Mesendoderm (in vitro differentiated cells): ENCODE results near the gene CCR8.

ENCODE experiments used
- DNase-seq: peaks from one replicate; pipeline ENCODE4 v3.0.0; 2013
- H2AK5ac ChIP-seq: 2 replicates; pipeline ENCODE4 v1.6.1; 2013; ENCODE audit warnings: low read length, inconsistent platforms
- H2BK120ac ChIP-seq: 2 replicates; pipeline ENCODE4 v1.6.1; 2013; ENCODE audit warnings: low read depth, mild to moderate bottlenecking, low read length, moderate library complexity, mixed read lengths
- H2BK15ac ChIP-seq: replicated peaks from 2 replicates; pipeline ENCODE4 v1.6.1; 2013; ENCODE audit warnings: low read depth, mild to moderate bottlenecking, moderate library complexity
- H2BK5ac ChIP-seq: 2 replicates; pipeline ENCODE4 v1.6.1; 2013; ENCODE audit warnings: low read length, inconsistent platforms
- H3K18ac ChIP-seq: 2 replicates; pipeline ENCODE4 v1.6.1; 2013; ENCODE audit warnings: mild to moderate bottlenecking, low read length, mixed read lengths
- H3K23ac ChIP-seq: one replicate; pipeline ENCODE4 v1.6.1; 2013; ENCODE audit warnings: low read length
- H3K27ac ChIP-seq: 2 replicates; pipeline ENCODE4 v1.5.1; 2013; ENCODE audit warnings: low read depth, mild to moderate bottlenecking, inconsistent platforms, low read length, moderate library complexity
- H3K27me3 ChIP-seq: 2 replicates; pipeline ENCODE4 v1.6.1; 2013; ENCODE audit warnings: low read length, control low read depth, mild to moderate bottlenecking, inconsistent platforms; ENCODE audit not compliant: insufficient read depth, poor library complexity
- H3K36me3 ChIP-seq: 2 replicates; pipeline ENCODE4 v1.6.1; 2013; ENCODE audit warnings: low read length, inconsistent platforms; ENCODE audit not compliant: control insufficient read depth, insufficient read depth
- H3K4ac ChIP-seq: one replicate; pipeline ENCODE4 v1.6.1; 2013; ENCODE audit warnings: low read depth, mild to moderate bottlenecking, low read length, moderate library complexity
- H3K4me1 ChIP-seq: 2 replicates; pipeline ENCODE4 v1.6.1; 2013; ENCODE audit warnings: low read depth, low read length, inconsistent platforms; ENCODE audit not compliant: control insufficient read depth
- H3K4me2 ChIP-seq: 2 replicates; pipeline ENCODE4 v1.6.1; 2013; ENCODE audit warnings: low read length
- H3K4me3 ChIP-seq: 2 replicates; pipeline ENCODE4 v1.5.1; 2013; ENCODE audit warnings: mild to moderate bottlenecking, low read length
- H3K56ac ChIP-seq: one replicate; pipeline ENCODE4 v1.6.1; 2013; ENCODE audit warnings: low read length
- H3K79me1 ChIP-seq: 2 replicates; pipeline ENCODE4 v1.6.1; 2013; ENCODE audit warnings: low read length, inconsistent platforms
- H3K79me2 ChIP-seq: 2 replicates; pipeline ENCODE4 v1.6.1; 2013; ENCODE audit warnings: mild to moderate bottlenecking, low read length; ENCODE audit not compliant: control insufficient read depth, insufficient read depth
- H3K9ac ChIP-seq: 2 replicates; pipeline ENCODE4 v1.6.1; 2013; ENCODE audit warnings: low read length, inconsistent platforms
- H4K5ac ChIP-seq: one replicate; pipeline ENCODE4 v1.6.1; 2013; ENCODE audit warnings: low read length
- H4K8ac ChIP-seq: one replicate; pipeline ENCODE4 v1.6.1; 2013; ENCODE audit warnings: low read depth, mild to moderate bottlenecking, control low read depth, low read length, moderate library complexity
- WGBS: extraction: QIAGEN DNeasy Blood & Tissue Kit; methylation state at CpG from one replicate; pipeline ENCODE4 v1.1.7; 2013; ENCODE audit warnings: low lambda C conversion rate, missing lambda C conversion rate; ENCODE audit not compliant: insufficient coverage; ENCODE audit errors: extremely low coverage; 5-methylcytosine and 5-hydroxymethylcytosine counted together

The CCR8 gene

GRCh38 chr3:39379778-39380155 lies 50.3 kb downstream of the CCR8 start:
- H3K27ac ChIP-seq: no peak overlapping the region
- no peak overlapping the region for H3K56ac ChIP-seq
- H2BK120ac ChIP-seq: no peak overlapping the region
- no peaks in the 10 kb centered on the region for H3K4me1 ChIP-seq
- no peak overlapping the region for H3K23ac ChIP-seq
- H3K27me3 ChIP-seq: no peaks in the 10 kb centered on the region
- H3K79me2 ChIP-seq: peaks cover 7% of the 10 kb centered on the region
- H3K4me2 ChIP-seq: no peak overlapping the region
- H4K5ac ChIP-seq: no peak overlapping the region
- no peak for DNase-seq
- no peak overlapping the region for H4K8ac ChIP-seq
- no peak overlapping the region for H3K9ac ChIP-seq
- H3K4me3 ChIP-seq: no peak overlapping the region
- no peak overlapping the region for H2AK5ac ChIP-seq
- no peak overlapping the region for H3K4ac ChIP-seq
- no peak overlapping the region for H2BK15ac ChIP-seq
- H3K18ac ChIP-seq: no peak overlapping the region
- H3K36me3 ChIP-seq: no peaks in the 10 kb centered on the region
- no peaks in the 10 kb centered on the region for H3K79me1 ChIP-seq
- no CpG with 5 or more reads among the region's 5 CpGs for WGBS
- no peak overlapping the region for H2BK5ac ChIP-seq

- WGBS: no CpG with 5 or more reads among the region's 3 CpGs
- Histone ChIP-seq H3K4me1 (peaks cover 4% of the 10 kb centered on the region), H3K23ac (no peak overlapping the region), H3K27ac (no peak overlapping the region), H3K9ac (no peak overlapping the region), H4K8ac (no peak overlapping the region), H3K4ac (no peak overlapping the region), H2AK5ac (no peak overlapping the region), H3K56ac (no peak overlapping the region), H4K5ac (no peak overlapping the region), H3K79me1 (peaks cover 6% of the 10 kb centered on the region), H3K27me3 (no peaks in the 10 kb centered on the region), H2BK5ac (no peak overlapping the region), H2BK15ac (no peak overlapping the region), H2BK120ac (no peak overlapping the region), H3K36me3 (no peaks in the 10 kb centered on the region), H3K4me2 (no peak overlapping the region), H3K79me2 (peaks cover 23% of the 10 kb centered on the region), H3K4me3 (no peak overlapping the region), H3K18ac (no peak overlapping the region)
- no peak for DNase-seq
Observed at GRCh38 chr3:39381432-39381831, 51.9 kb downstream of the CCR8 start.
